ENCODE measurements around the gene SMAD6.

SMAD6 gene

DNA sequence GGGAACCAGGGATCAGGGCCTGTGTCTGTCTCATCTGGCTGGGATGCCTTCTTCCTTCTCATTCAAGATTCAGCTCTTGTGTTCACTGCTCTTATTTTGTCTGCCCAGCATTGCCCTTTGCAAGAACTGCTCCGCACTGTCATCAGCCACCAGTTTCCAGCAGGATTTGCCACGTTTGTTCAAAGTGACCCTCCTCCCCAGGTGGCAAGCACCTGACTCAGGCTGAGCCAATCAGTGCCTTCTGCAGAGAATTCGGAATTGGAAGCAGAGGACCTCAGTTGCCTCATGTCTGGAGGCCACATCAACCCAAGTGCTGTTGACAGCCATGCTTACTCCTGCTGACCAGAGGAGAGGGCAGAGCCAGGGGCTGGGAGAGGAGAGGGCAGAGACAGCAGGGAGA, 124.5 kb downstream of the SMAD6 start:
- TF ChIP-seq ZNF155 (tag by site-specific recombination; IDR thresholded peaks at IDR 0.05) (no peak), GLIS1 (tag by site-specific recombination; IDR thresholded peaks at IDR 0.05) (no peak), ZNF48 (tag by site-specific recombination; IDR thresholded peaks at IDR 0.05) (no peak), SP7 (tag by site-specific recombination; IDR thresholded peaks at IDR 0.05) (no peak), ZNF223 (tag by site-specific recombination; IDR thresholded peaks at IDR 0.05) (no peak), ZNF175 (tag by site-specific recombination; IDR thresholded peaks at IDR 0.05) (no peak)
- POLR2A ChIA-PET = interaction anchor here (1.2 kb wide), 1 partner anchor 28 kb away, joined by 3 read pairs; no protein-coding TSS in a partner anchor
- Histone ChIP-seq H3K4me1 (ENCODE audit: control insufficient read depth, insufficient read depth, low read length) (no peaks in the 10 kb centered on the region), H3K4me3 (ENCODE audit: low read depth, low read length) (no peak overlapping the region), H3K36me3 (ENCODE audit: control insufficient read depth in 2 of 2, insufficient read depth in 1 of 2, low read length in 2 of 2) (no peaks in the 10 kb centered on the region), H3K9me3 (ENCODE audit: control insufficient read depth, insufficient read depth, low read depth, low read length) (no peaks in the 10 kb centered on the region), H3K27ac (ENCODE audit: extremely low read depth, low read depth, low read length) (no peak overlapping the region)
- CTCF ChIA-PET = interaction anchor here (0.6 to 1.3 kb wide), 4 partner anchors 12 to 352 kb away, joined by 3 to 4 read pairs (median 4); no protein-coding TSS in a partner anchor

DNA sequence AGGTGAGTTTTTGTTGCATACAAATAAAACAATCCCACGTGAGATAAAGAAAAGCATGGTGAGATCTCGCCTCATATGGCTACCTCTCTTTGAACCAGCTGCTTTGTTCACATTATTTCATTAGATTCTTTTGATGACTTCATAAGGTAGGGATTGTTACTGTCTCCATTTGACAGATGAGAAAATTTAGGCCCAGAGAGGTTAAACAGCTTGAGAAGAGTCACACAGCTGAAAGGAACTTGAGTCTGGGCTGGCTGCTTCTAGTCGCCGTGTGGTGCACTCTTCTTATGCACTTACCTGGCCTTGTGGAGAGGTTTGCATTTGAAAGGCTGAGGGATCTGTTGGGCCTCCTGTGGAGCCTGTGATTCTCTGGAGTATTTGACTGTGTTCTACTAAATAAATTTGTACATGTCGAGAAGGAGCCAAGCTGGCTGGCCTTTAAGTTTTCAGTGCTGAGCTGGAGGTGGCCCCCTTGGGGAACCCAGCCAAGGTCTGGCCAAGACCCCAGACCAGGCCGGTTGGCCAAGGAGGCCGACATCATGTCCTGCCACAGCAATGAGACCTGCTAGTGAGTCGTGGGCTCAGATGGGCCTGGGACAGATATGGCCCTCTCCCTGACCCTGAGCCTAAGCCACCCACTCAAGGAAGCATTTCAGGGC, 125.1 kb downstream of the SMAD6 start:
- ChIA-PET POLR2A (interaction anchor here (1.2 kb wide), 1 partner anchor 29 kb away, joined by 3 read pairs; no protein-coding TSS in a partner anchor), CTCF (interaction anchor here (0.6 to 1.3 kb wide), 2 partner anchors 11 to 1156 kb away, joined by 3 to 4 read pairs; no protein-coding TSS in a partner anchor)
- H3K9me3 ChIP-seq (ENCODE audit: control insufficient read depth, insufficient read depth, low read depth, low read length) = no peaks in the 10 kb centered on the region
- H3K4me3 ChIP-seq (ENCODE audit: low read depth, low read length) = no peak overlapping the region
- no peaks in the 10 kb centered on the region for H3K36me3 ChIP-seq (ENCODE audit: control insufficient read depth in 2 of 2, insufficient read depth in 1 of 2, low read length in 2 of 2)
- peak; percentile 82; the same call in 1 of the 2 replicates for TF ChIP-seq ZNF768 (tag by site-specific recombination; IDR thresholded peaks at IDR 0.05)
- TF ChIP-seq ZNF544 (tag by site-specific recombination; IDR thresholded peaks at IDR 0.05) = no peak
- no peaks in the 10 kb centered on the region for H3K4me1 ChIP-seq (ENCODE audit: control insufficient read depth, insufficient read depth, low read length)
- no peak overlapping the region for H3K27ac ChIP-seq (ENCODE audit: extremely low read depth, low read depth, low read length)

DNA sequence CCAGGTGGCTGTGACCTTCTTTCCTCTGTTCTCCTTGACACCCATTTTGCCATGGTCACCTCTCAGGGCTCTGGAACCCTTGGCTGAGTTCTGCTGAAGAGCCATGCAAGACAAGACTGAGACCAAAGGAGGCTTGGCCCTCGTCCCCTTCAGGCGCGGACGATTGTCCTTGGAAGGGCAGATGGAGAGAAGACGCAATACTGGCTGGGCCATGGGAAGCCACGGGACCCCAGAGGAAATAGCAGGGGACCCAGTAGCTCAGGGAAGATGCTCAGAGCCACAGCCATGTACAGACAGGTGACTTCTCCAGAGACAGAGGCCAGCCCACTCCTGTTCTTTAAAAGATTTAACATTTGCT, 125.6 kb downstream of the SMAD6 start:
- Histone ChIP-seq H3K9me3 (ENCODE audit: control insufficient read depth, insufficient read depth, low read depth, low read length) (no peaks in the 10 kb centered on the region), H3K27ac (ENCODE audit: extremely low read depth, low read depth, low read length) (no peak overlapping the region), H3K36me3 (ENCODE audit: control insufficient read depth in 2 of 2, insufficient read depth in 1 of 2, low read length in 2 of 2) (no peaks in the 10 kb centered on the region), H3K4me3 (ENCODE audit: low read depth, low read length) (no peak overlapping the region), H3K4me1 (ENCODE audit: control insufficient read depth, insufficient read depth, low read length) (no peaks in the 10 kb centered on the region)
- ChIA-PET POLR2A (no interaction called here), CTCF (interaction anchor here (1.3 kb wide), 1 partner anchor 10 kb away, joined by 4 read pairs; no protein-coding TSS in a partner anchor)
- no peak for TF ChIP-seq ZNF394 (tag by site-specific recombination; IDR thresholded peaks at IDR 0.05; ENCODE audit: borderline replicate concordance)
- TF ChIP-seq, protein P1, sequence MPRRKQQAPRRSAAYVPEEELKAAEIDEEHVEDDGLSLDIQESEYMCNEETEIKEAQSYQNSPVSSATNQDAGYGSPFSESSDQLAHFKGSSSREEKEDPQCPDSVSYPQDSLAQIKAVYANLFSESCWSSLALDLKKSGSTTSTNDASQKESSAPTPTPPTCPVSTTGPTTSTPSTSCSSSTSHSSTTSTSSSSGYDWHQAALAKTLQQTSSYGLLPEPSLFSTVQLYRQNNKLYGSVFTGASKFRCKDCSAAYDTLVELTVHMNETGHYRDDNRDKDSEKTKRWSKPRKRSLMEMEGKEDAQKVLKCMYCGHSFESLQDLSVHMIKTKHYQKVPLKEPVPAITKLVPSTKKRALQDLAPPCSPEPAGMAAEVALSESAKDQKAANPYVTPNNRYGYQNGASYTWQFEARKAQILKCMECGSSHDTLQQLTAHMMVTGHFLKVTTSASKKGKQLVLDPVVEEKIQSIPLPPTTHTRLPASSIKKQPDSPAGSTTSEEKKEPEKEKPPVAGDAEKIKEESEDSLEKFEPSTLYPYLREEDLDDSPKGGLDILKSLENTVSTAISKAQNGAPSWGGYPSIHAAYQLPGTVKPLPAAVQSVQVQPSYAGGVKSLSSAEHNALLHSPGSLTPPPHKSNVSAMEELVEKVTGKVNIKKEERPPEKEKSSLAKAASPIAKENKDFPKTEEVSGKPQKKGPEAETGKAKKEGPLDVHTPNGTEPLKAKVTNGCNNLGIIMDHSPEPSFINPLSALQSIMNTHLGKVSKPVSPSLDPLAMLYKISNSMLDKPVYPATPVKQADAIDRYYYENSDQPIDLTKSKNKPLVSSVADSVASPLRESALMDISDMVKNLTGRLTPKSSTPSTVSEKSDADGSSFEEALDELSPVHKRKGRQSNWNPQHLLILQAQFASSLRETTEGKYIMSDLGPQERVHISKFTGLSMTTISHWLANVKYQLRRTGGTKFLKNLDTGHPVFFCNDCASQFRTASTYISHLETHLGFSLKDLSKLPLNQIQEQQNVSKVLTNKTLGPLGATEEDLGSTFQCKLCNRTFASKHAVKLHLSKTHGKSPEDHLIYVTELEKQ (tag by site-specific recombination; IDR thresholded peaks at IDR 0.05; ENCODE audit: borderline replicate concordance) = no peak
- TF ChIP-seq HOXA7 (CRISPR knock-in tag; IDR thresholded peaks at IDR 0.05; ENCODE audit: borderline replicate concordance) = no peak
- no peak for TF ChIP-seq WT1 (tag by site-specific recombination; IDR thresholded peaks at IDR 0.05)
- TF ChIP-seq GLIS1 (tag by site-specific recombination; IDR thresholded peaks at IDR 0.05) = no peak
- TF ChIP-seq ZNF654 (tag by site-specific recombination; IDR thresholded peaks at IDR 0.05; ENCODE audit: low read depth) = no peak
- no peak for TF ChIP-seq ZBTB48 (tag by site-specific recombination; IDR thresholded peaks at IDR 0.05)
- TF ChIP-seq, protein P2, sequence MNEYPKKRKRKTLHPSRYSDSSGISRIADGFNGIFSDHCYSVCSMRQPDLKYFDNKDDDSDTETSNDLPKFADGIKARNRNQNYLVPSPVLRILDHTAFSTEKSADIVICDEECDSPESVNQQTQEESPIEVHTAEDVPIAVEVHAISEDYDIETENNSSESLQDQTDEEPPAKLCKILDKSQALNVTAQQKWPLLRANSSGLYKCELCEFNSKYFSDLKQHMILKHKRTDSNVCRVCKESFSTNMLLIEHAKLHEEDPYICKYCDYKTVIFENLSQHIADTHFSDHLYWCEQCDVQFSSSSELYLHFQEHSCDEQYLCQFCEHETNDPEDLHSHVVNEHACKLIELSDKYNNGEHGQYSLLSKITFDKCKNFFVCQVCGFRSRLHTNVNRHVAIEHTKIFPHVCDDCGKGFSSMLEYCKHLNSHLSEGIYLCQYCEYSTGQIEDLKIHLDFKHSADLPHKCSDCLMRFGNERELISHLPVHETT (tag by site-specific recombination; IDR thresholded peaks at IDR 0.05) = no peak
- TF ChIP-seq, protein P3, sequence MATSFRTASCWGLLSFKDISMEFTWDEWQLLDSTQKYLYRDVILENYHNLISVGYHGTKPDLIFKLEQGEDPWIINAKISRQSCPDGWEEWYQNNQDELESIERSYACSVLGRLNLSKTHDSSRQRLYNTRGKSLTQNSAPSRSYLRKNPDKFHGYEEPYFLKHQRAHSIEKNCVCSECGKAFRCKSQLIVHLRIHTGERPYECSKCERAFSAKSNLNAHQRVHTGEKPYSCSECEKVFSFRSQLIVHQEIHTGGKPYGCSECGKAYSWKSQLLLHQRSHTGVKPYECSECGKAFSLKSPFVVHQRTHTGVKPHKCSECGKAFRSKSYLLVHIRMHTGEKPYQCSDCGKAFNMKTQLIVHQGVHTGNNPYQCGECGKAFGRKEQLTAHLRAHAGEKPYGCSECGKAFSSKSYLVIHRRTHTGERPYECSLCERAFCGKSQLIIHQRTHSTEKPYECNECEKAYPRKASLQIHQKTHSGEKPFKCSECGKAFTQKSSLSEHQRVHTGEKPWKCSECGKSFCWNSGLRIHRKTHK (tag by site-specific recombination; IDR thresholded peaks at IDR 0.05) = no peak
- TF ChIP-seq, protein P4, sequence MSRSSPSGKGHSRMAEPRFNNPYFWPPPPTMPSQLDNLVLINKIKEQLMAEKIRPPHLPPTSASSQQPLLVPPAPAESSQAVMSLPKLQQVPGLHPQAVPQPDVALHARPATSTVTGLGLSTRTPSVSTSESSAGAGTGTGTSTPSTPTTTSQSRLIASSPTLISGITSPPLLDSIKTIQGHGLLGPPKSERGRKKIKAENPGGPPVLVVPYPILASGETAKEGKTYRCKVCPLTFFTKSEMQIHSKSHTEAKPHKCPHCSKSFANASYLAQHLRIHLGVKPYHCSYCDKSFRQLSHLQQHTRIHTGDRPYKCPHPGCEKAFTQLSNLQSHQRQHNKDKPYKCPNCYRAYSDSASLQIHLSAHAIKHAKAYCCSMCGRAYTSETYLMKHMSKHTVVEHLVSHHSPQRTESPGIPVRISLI (tag by site-specific recombination; IDR thresholded peaks at IDR 0.05) = no peak
- TF ChIP-seq, protein P5, sequence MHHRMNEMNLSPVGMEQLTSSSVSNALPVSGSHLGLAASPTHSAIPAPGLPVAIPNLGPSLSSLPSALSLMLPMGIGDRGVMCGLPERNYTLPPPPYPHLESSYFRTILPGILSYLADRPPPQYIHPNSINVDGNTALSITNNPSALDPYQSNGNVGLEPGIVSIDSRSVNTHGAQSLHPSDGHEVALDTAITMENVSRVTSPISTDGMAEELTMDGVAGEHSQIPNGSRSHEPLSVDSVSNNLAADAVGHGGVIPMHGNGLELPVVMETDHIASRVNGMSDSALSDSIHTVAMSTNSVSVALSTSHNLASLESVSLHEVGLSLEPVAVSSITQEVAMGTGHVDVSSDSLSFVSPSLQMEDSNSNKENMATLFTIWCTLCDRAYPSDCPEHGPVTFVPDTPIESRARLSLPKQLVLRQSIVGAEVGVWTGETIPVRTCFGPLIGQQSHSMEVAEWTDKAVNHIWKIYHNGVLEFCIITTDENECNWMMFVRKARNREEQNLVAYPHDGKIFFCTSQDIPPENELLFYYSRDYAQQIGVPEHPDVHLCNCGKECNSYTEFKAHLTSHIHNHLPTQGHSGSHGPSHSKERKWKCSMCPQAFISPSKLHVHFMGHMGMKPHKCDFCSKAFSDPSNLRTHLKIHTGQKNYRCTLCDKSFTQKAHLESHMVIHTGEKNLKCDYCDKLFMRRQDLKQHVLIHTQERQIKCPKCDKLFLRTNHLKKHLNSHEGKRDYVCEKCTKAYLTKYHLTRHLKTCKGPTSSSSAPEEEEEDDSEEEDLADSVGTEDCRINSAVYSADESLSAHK (tag by site-specific recombination; IDR thresholded peaks at IDR 0.05) = no peak
- TF ChIP-seq IKZF3 (tag by site-specific recombination; IDR thresholded peaks at IDR 0.05) = no peak
